Measurements from ENCODE around the gene MROH7. TPM values are rescaled to one million over a fixed set of nuclear protein-coding genes. Genes with fewer than 3 reads are reported as not detected.

The MROH7 gene
- total and polyA plus RNA-seq, 4 donors: 3.6 to 10.1 (median 6.5) TPM

GRCh38 chr1:54649921-54650320 is 8.3 kb downstream of the MROH7 start:
- no peak overlapping the region for H3K4me3 ChIP-seq (ENCODE audit: low read depth, low read length)
- WGBS (ENCODE audit: insufficient coverage): 100% methylated on average over 1 of the region's 1 CpG
- H3K4me1 ChIP-seq (ENCODE audit: control insufficient read depth, insufficient read depth, low read length): peaks cover 7% of the 10 kb centered on the region
- DNase-seq (ENCODE audit: low read depth in 4 of 6, low spot score in 6 of 6): peak in 1 of 6 donors; percentile 45
- no peaks in the 10 kb centered on the region for H3K27me3 ChIP-seq (ENCODE audit: control insufficient read depth, insufficient read depth, low read length)
- H3K36me3 ChIP-seq (ENCODE audit: control insufficient read depth, insufficient read depth, low read length): no peaks in the 10 kb centered on the region
- H3K27ac ChIP-seq (ENCODE audit: low read depth, low read length): no peak overlapping the region
- no peaks in the 10 kb centered on the region for H3K9me3 ChIP-seq (ENCODE audit: control insufficient read depth, insufficient read depth, low read length)

DNA sequence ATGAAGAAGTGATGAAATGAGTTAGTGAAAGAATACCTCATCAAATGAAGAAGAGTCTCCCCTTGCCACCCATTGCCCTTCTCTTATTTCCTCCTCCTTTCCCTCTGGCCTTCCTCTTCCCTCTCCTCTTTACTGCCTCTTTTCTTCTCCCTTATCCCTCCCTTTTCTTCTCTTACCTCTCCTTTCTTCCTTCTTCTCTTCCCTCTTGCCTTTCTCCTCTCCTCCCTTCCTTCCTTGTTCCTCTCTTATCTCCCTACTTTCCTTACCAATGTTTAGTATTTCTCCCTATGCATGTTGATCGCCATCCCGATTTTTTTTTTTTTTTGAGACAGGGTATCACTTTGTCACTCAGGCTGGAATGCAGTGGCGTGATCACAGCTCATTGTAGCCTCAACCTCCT is 8.8 kb downstream of the MROH7 start:
- no peak overlapping the region for H3K4me3 ChIP-seq (ENCODE audit: low read depth, low read length)
- H3K27me3 ChIP-seq (ENCODE audit: control insufficient read depth, insufficient read depth, low read length): no peaks in the 10 kb centered on the region
- 89% methylated on average over 2 of the region's 3 CpGs for WGBS (ENCODE audit: insufficient coverage)
- H3K9me3 ChIP-seq (ENCODE audit: control insufficient read depth, insufficient read depth, low read length): no peaks in the 10 kb centered on the region
- H3K27ac ChIP-seq (ENCODE audit: low read depth, low read length): no peak overlapping the region
- H3K4me1 ChIP-seq (ENCODE audit: control insufficient read depth, insufficient read depth, low read length): peaks cover 7% of the 10 kb centered on the region
- no peak for DNase-seq (ENCODE audit: low read depth in 4 of 6, low spot score in 6 of 6)
- H3K36me3 ChIP-seq (ENCODE audit: control insufficient read depth, insufficient read depth, low read length): no peaks in the 10 kb centered on the region

DNA sequence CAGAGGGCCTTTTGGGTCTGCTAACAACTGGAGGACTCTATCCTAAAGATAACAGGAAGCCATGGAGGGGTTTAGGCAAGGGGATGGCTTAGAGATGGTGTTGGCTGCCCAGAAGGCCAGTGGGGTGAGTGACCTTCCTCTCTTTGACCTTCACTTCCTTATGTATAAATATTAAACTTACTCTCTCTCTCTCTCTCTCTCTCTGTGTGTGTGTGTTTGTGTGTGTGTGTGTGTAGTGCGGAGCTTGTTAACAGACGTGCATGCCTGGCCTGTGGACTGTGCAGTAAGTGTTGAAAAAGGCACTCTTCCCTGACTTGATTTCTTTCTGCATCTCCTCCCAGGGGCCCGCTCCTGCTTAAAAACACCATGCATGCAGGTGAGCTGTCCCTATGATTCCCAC is 10.0 kb downstream of the MROH7 start:
- H3K27me3 ChIP-seq (ENCODE audit: control insufficient read depth, insufficient read depth, low read length): no peaks in the 10 kb centered on the region
- no peaks in the 10 kb centered on the region for H3K36me3 ChIP-seq (ENCODE audit: control insufficient read depth, insufficient read depth, low read length)
- DNase-seq (ENCODE audit: low read depth in 4 of 6, low spot score in 6 of 6): no peak
- H3K4me3 ChIP-seq (ENCODE audit: low read depth, low read length): no peak overlapping the region
- no CpG with 5 or more reads among the region's 3 CpGs for WGBS (ENCODE audit: insufficient coverage)
- peaks cover 4% of the 10 kb centered on the region for H3K4me1 ChIP-seq (ENCODE audit: control insufficient read depth, insufficient read depth, low read length)
- H3K27ac ChIP-seq (ENCODE audit: low read depth, low read length): no peak overlapping the region
- H3K9me3 ChIP-seq (ENCODE audit: control insufficient read depth, insufficient read depth, low read length): no peaks in the 10 kb centered on the region

DNA sequence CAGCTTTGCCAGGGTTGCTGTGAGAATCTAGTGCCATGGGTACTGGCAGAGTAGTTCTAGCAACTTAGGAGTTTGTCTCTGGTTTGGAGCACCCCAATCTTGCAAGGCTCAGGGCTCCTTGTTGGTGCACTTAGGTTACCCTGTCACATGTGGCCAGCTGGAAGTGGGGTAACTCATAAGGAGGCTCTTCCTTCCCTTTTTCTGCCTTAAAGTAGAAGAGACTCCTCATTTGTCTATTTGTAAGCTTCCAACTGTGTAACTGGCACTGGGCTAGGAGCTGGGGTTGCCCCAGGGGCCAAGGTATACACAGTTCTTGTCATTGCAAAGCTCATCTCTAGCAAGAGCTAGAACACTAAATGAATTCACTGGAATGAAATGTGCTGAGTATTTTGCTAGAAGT is 10.6 kb downstream of the MROH7 start:
- no peaks in the 10 kb centered on the region for H3K36me3 ChIP-seq (ENCODE audit: control insufficient read depth, insufficient read depth, low read length)
- H3K9me3 ChIP-seq (ENCODE audit: control insufficient read depth, insufficient read depth, low read length): no peaks in the 10 kb centered on the region
- DNase-seq (ENCODE audit: low read depth in 4 of 6, low spot score in 6 of 6): no peak
- peaks cover 4% of the 10 kb centered on the region for H3K4me1 ChIP-seq (ENCODE audit: control insufficient read depth, insufficient read depth, low read length)
- no peak overlapping the region for H3K4me3 ChIP-seq (ENCODE audit: low read depth, low read length)
- no peak overlapping the region for H3K27ac ChIP-seq (ENCODE audit: low read depth, low read length)
- no peaks in the 10 kb centered on the region for H3K27me3 ChIP-seq (ENCODE audit: control insufficient read depth, insufficient read depth, low read length)

GRCh38 chr1:54653036-54653435 is 11.4 kb downstream of the MROH7 start:
- Histone ChIP-seq H3K4me1 (ENCODE audit: control insufficient read depth, insufficient read depth, low read length) (peaks cover 4% of the 10 kb centered on the region), H3K9me3 (ENCODE audit: control insufficient read depth, insufficient read depth, low read length) (peaks cover under 1% of the 10 kb centered on the region), H3K4me3 (ENCODE audit: low read depth, low read length) (no peak overlapping the region), H3K27ac (ENCODE audit: low read depth, low read length) (no peak overlapping the region), H3K36me3 (ENCODE audit: control insufficient read depth, insufficient read depth, low read length) (no peaks in the 10 kb centered on the region), H3K27me3 (ENCODE audit: control insufficient read depth, insufficient read depth, low read length) (no peaks in the 10 kb centered on the region)
- WGBS (ENCODE audit: insufficient coverage): 80% methylated on average over 4 of the region's 4 CpGs
- no peak for DNase-seq (ENCODE audit: low read depth in 4 of 6, low spot score in 6 of 6)

GRCh38 chr1:54658164-54658913 is 16.8 kb downstream of the MROH7 start:
- H3K36me3 ChIP-seq (ENCODE audit: control insufficient read depth, insufficient read depth, low read length): no peaks in the 10 kb centered on the region
- no peaks in the 10 kb centered on the region for H3K4me1 ChIP-seq (ENCODE audit: control insufficient read depth, insufficient read depth, low read length)
- 100% methylated on average over 1 of the region's 2 CpGs for WGBS (ENCODE audit: insufficient coverage)
- no peak for DNase-seq (ENCODE audit: low read depth in 4 of 6, low spot score in 6 of 6)
- H3K9me3 ChIP-seq (ENCODE audit: control insufficient read depth, insufficient read depth, low read length): peaks cover 4% of the 10 kb centered on the region
- H3K27me3 ChIP-seq (ENCODE audit: control insufficient read depth, insufficient read depth, low read length): no peaks in the 10 kb centered on the region
- H3K27ac ChIP-seq (ENCODE audit: low read depth, low read length): no peak overlapping the region
- H3K4me3 ChIP-seq (ENCODE audit: low read depth, low read length): no peak overlapping the region

- Histone ChIP-seq H3K27me3 (ENCODE audit: control insufficient read depth, insufficient read depth, low read length) (no peaks in the 10 kb centered on the region), H3K4me3 (ENCODE audit: low read depth, low read length) (no peak overlapping the region)
- WGBS (ENCODE audit: insufficient coverage): no CpG with 5 or more reads among the region's 4 CpGs
Observed at GRCh38 chr1:54663725-54664124, 22.1 kb downstream of the MROH7 start.

GRCh38 chr1:54664364-54664763 is 22.8 kb downstream of the MROH7 start:
- H3K36me3 ChIP-seq (ENCODE audit: control insufficient read depth, insufficient read depth, low read length): peaks cover 4% of the 10 kb centered on the region
- H3K4me1 ChIP-seq (ENCODE audit: control insufficient read depth, insufficient read depth, low read length): no peaks in the 10 kb centered on the region
- no peak for DNase-seq (ENCODE audit: low read depth in 4 of 6, low spot score in 6 of 6)
- no peak overlapping the region for H3K4me3 ChIP-seq (ENCODE audit: low read depth, low read length)
- no peaks in the 10 kb centered on the region for H3K9me3 ChIP-seq (ENCODE audit: control insufficient read depth, insufficient read depth, low read length)
- H3K27ac ChIP-seq (ENCODE audit: low read depth, low read length): no peak overlapping the region
- 93% methylated on average over 4 of the region's 4 CpGs for WGBS (ENCODE audit: insufficient coverage)
- no peaks in the 10 kb centered on the region for H3K27me3 ChIP-seq (ENCODE audit: control insufficient read depth, insufficient read depth, low read length)

More at GRCh38 chr1:54663725-54664124, 22.1 kb downstream of the MROH7 start:
- peaks cover 4% of the 10 kb centered on the region for H3K36me3 ChIP-seq (ENCODE audit: control insufficient read depth, insufficient read depth, low read length)
- no peaks in the 10 kb centered on the region for H3K9me3 ChIP-seq (ENCODE audit: control insufficient read depth, insufficient read depth, low read length)
- no peak overlapping the region for H3K27ac ChIP-seq (ENCODE audit: low read depth, low read length)
- H3K4me1 ChIP-seq (ENCODE audit: control insufficient read depth, insufficient read depth, low read length): no peaks in the 10 kb centered on the region
- no peak for DNase-seq (ENCODE audit: low read depth in 4 of 6, low spot score in 6 of 6)

DNA sequence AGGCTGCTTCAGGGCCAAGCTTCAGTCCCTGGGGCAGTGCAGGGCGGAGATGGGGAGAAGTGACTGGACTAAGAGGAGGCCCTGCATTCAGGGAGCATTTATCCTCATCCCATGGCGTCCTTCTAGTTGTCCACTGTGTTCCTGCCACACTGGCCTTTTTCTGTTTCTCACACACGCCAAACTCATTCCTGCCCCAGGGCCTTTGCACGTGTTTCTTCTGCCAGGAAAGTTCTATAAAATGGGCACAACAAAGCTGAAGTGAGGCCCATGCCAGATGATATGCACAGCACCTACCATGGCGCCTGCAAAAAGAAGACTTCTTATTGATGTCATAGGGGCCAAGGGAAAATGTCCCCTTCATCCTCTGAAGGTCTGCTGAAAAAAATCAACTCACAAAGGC is 24.3 kb downstream of the MROH7 start:
- Histone ChIP-seq H3K36me3 (ENCODE audit: control insufficient read depth, insufficient read depth, low read length) (peaks cover 4% of the 10 kb centered on the region), H3K4me3 (ENCODE audit: low read depth, low read length) (no peak overlapping the region), H3K27me3 (ENCODE audit: control insufficient read depth, insufficient read depth, low read length) (no peaks in the 10 kb centered on the region), H3K4me1 (ENCODE audit: control insufficient read depth, insufficient read depth, low read length) (no peaks in the 10 kb centered on the region), H3K9me3 (ENCODE audit: control insufficient read depth, insufficient read depth, low read length) (no peaks in the 10 kb centered on the region), H3K27ac (ENCODE audit: low read depth, low read length) (no peak overlapping the region)
- WGBS (ENCODE audit: insufficient coverage): 86% methylated on average over 4 of the region's 5 CpGs
- no peak for DNase-seq (ENCODE audit: low read depth in 4 of 6, low spot score in 6 of 6)

DNA sequence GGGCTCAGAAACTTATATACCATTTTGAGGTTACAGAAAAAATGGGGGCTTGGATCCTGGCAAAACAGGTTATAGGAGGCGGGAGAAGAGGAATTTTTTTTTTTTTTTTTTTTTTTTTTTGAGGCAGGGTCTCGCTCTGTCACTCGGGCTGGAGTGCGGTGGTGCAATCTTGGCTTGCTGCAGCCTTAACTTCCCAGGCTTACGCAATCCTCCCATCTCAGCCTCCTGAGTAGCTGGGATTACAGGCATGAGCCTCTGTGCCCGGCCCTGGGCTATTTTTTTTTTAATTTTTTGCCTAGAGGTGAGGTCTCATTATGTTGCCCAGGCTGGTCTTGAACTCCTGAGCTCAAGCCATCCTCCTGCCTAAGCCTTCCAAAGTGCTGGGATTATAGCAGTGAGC is 24.7 kb downstream of the MROH7 start:
- DNase-seq (ENCODE audit: low read depth in 4 of 6, low spot score in 6 of 6): no peak
- H3K9me3 ChIP-seq (ENCODE audit: control insufficient read depth, insufficient read depth, low read length): no peaks in the 10 kb centered on the region
- H3K36me3 ChIP-seq (ENCODE audit: control insufficient read depth, insufficient read depth, low read length): peaks cover 6% of the 10 kb centered on the region
- H3K4me1 ChIP-seq (ENCODE audit: control insufficient read depth, insufficient read depth, low read length): no peaks in the 10 kb centered on the region
- H3K4me3 ChIP-seq (ENCODE audit: low read depth, low read length): no peak overlapping the region
- H3K27me3 ChIP-seq (ENCODE audit: control insufficient read depth, insufficient read depth, low read length): no peaks in the 10 kb centered on the region
- no peak overlapping the region for H3K27ac ChIP-seq (ENCODE audit: low read depth, low read length)
- WGBS (ENCODE audit: insufficient coverage): 100% methylated on average over 3 of the region's 6 CpGs

Measured in spinal cord (tissue), 10 donors.